Measurements from ENCODE around the gene C17orf78.
"Not testable (repeated sequence)": the region's sequence is repeated elsewhere in the genome, so short reads cannot be mapped to it uniquely, and the experiment has no call there.

Gene C17orf78

GRCh38 chr17:37375706-37376105 lies at the start of gene C17orf78:
C17orf78 (plus strand) TSS chr17:37375985; CDS start chr17:37376093, 108 bp downstream.
- no peaks in the 10 kb centered on the region for H3K27me3 Mint-ChIP-seq
- H3K9me3 Mint-ChIP-seq = no peaks in the 10 kb centered on the region
- no peak for DNase-seq (ENCODE audit: low spot score in 2 of 2)
- no peaks in the 10 kb centered on the region for H3K36me3 Mint-ChIP-seq
- H3K4me3 Mint-ChIP-seq = no peak within 1 kb of the TSS
- H3K4me1 Mint-ChIP-seq = peaks cover 4% of the 10 kb centered on the region
- H3K27ac Mint-ChIP-seq = no peak within 1 kb of the TSS
- ATAC-seq (ENCODE audit: low read depth) = no peak

GRCh38 chr17:37327341-37328090 lies 48.3 kb upstream of the C17orf78 start:
- Mint-ChIP-seq H3K36me3 (peaks cover 6% of the 10 kb centered on the region), H3K27me3 (no peaks in the 10 kb centered on the region), H3K9me3 (no peaks in the 10 kb centered on the region)

GRCh38 chr17:37338847-37339246 lies 36.9 kb upstream of the C17orf78 start:
- Mint-ChIP-seq H3K27ac (no peak overlapping the region), H3K9me3 (no peaks in the 10 kb centered on the region), H3K36me3 (peaks cover 9% of the 10 kb centered on the region), H3K4me1 (peaks cover 10% of the 10 kb centered on the region), H3K4me3 (no peak overlapping the region), H3K27me3 (no peaks in the 10 kb centered on the region)
- ATAC-seq (ENCODE audit: low read depth) = no peak
- no peak for DNase-seq (ENCODE audit: low spot score in 2 of 2)

More at GRCh38 chr17:37327341-37328090, 48.3 kb upstream of the C17orf78 start:
- Mint-ChIP-seq H3K27ac (no peak overlapping the region), H3K4me3 (no peak overlapping the region), H3K4me1 (no peaks in the 10 kb centered on the region)
- no peak for ATAC-seq (ENCODE audit: low read depth)
- no peak for DNase-seq (ENCODE audit: low spot score in 2 of 2)

GRCh38 chr17:37339321-37339720 lies 36.5 kb upstream of the C17orf78 start:
- no peak overlapping the region for H3K4me3 Mint-ChIP-seq
- DNase-seq (ENCODE audit: low spot score in 2 of 2) (no peak), ATAC-seq (ENCODE audit: low read depth) (no peak)
- H3K4me1 Mint-ChIP-seq = peaks cover 10% of the 10 kb centered on the region
- no peaks in the 10 kb centered on the region for H3K9me3 Mint-ChIP-seq
- H3K27me3 Mint-ChIP-seq = no peaks in the 10 kb centered on the region
- H3K36me3 Mint-ChIP-seq = peaks cover 9% of the 10 kb centered on the region
- H3K27ac Mint-ChIP-seq = no peak overlapping the region

GRCh38 chr17:37340804-37341203 lies 35.0 kb upstream of the C17orf78 start:
- no peaks in the 10 kb centered on the region for H3K9me3 Mint-ChIP-seq
- no peak overlapping the region for H3K27ac Mint-ChIP-seq
- no peak overlapping the region for H3K4me3 Mint-ChIP-seq
- DNase-seq (ENCODE audit: low spot score in 2 of 2) (no peak), ATAC-seq (ENCODE audit: low read depth) (no peak)
- no peaks in the 10 kb centered on the region for H3K4me1 Mint-ChIP-seq
- no peaks in the 10 kb centered on the region for H3K27me3 Mint-ChIP-seq
- peaks cover 12% of the 10 kb centered on the region for H3K36me3 Mint-ChIP-seq

GRCh38 chr17:37342589-37342988 lies 33.2 kb upstream of the C17orf78 start:
- no peak overlapping the region for H3K4me3 Mint-ChIP-seq
- no peaks in the 10 kb centered on the region for H3K9me3 Mint-ChIP-seq
- ATAC-seq (ENCODE audit: low read depth) (no peak), DNase-seq (ENCODE audit: low spot score in 2 of 2) (no peak)
- peaks cover 2% of the 10 kb centered on the region for H3K4me1 Mint-ChIP-seq
- H3K27ac Mint-ChIP-seq = no peak overlapping the region
- no peaks in the 10 kb centered on the region for H3K27me3 Mint-ChIP-seq
- H3K36me3 Mint-ChIP-seq = peaks cover 15% of the 10 kb centered on the region

- peaks cover 2% of the 10 kb centered on the region for H3K4me1 Mint-ChIP-seq
- no peaks in the 10 kb centered on the region for H3K27me3 Mint-ChIP-seq
- no peak overlapping the region for H3K4me3 Mint-ChIP-seq
- ATAC-seq (ENCODE audit: low read depth) = no peak
- H3K27ac Mint-ChIP-seq = no peak overlapping the region
- peaks cover 9% of the 10 kb centered on the region for H3K36me3 Mint-ChIP-seq
- no peak for DNase-seq (ENCODE audit: low spot score in 2 of 2)
- no peaks in the 10 kb centered on the region for H3K9me3 Mint-ChIP-seq
These were observed 31.3 kb upstream of the C17orf78 start for GRCh38 chr17:37344519-37344918.

GRCh38 chr17:37346863-37347402 lies 28.9 kb upstream of the C17orf78 start:
- H3K4me1 Mint-ChIP-seq; ATAC-seq (ENCODE audit: low read depth): not testable (repeated sequence)

GRCh38 chr17:37356796-37357569 lies 18.8 kb upstream of the C17orf78 start:
- ATAC-seq (ENCODE audit: low read depth); H3K27me3 Mint-ChIP-seq; H3K9me3 Mint-ChIP-seq; H3K4me3 Mint-ChIP-seq; H3K36me3 Mint-ChIP-seq; H3K27ac Mint-ChIP-seq; DNase-seq (ENCODE audit: low spot score in 2 of 2): not testable (repeated sequence)
- H3K4me1 Mint-ChIP-seq = peaks cover 16% of the 10 kb centered on the region

More at GRCh38 chr17:37346863-37347402, 28.9 kb upstream of the C17orf78 start:
- not testable (repeated sequence) for H3K36me3 Mint-ChIP-seq; H3K27me3 Mint-ChIP-seq; H3K4me3 Mint-ChIP-seq; DNase-seq (ENCODE audit: low spot score in 2 of 2); H3K27ac Mint-ChIP-seq; H3K9me3 Mint-ChIP-seq

- Mint-ChIP-seq H3K9me3 (no peaks in the 10 kb centered on the region), H3K36me3 (no peaks in the 10 kb centered on the region), H3K4me3 (peak overlapping the region; percentile 88), H3K27ac (peak overlapping the region; percentile 78), H3K4me1 (peaks cover 16% of the 10 kb centered on the region), H3K27me3 (no peaks in the 10 kb centered on the region)
- peak in 1 of 2 donors; percentile 0 for DNase-seq (ENCODE audit: low spot score in 2 of 2)
- no peak for ATAC-seq (ENCODE audit: low read depth)
These were observed 17.5 kb upstream of the C17orf78 start for GRCh38 chr17:37358098-37358829.

- peak; percentile 92 for ATAC-seq (ENCODE audit: low read depth)
- peak; percentile 84 to 86 for DNase-seq (ENCODE audit: low spot score in 2 of 2)
- Mint-ChIP-seq H3K4me1 (peaks cover 16% of the 10 kb centered on the region), H3K9me3 (no peaks in the 10 kb centered on the region), H3K36me3 (no peaks in the 10 kb centered on the region), H3K27me3 (no peaks in the 10 kb centered on the region), H3K27ac (peak overlapping the region; percentile 78), H3K4me3 (peak overlapping the region; percentile 88)
These were observed 16.7 kb upstream of the C17orf78 start for GRCh38 chr17:37358830-37359681.

GRCh38 chr17:37359682-37360188 lies 16.1 kb upstream of the C17orf78 start:
- H3K27ac Mint-ChIP-seq = peak overlapping the region; percentile 78
- H3K36me3 Mint-ChIP-seq = no peaks in the 10 kb centered on the region
- DNase-seq (ENCODE audit: low spot score in 2 of 2) = peak in 1 of 2 donors; percentile 0
- ATAC-seq (ENCODE audit: low read depth) = no peak
- peak overlapping the region; percentile 78 for H3K4me3 Mint-ChIP-seq
- H3K4me1 Mint-ChIP-seq = peaks cover 16% of the 10 kb centered on the region
- no peaks in the 10 kb centered on the region for H3K27me3 Mint-ChIP-seq
- H3K9me3 Mint-ChIP-seq = no peaks in the 10 kb centered on the region

GRCh38 chr17:37360632-37361031 lies 15.2 kb upstream of the C17orf78 start:
- Mint-ChIP-seq H3K36me3 (no peaks in the 10 kb centered on the region), H3K4me3 (no peak overlapping the region), H3K27me3 (no peaks in the 10 kb centered on the region), H3K27ac (no peak overlapping the region), H3K9me3 (no peaks in the 10 kb centered on the region), H3K4me1 (peaks cover 16% of the 10 kb centered on the region)
- ATAC-seq (ENCODE audit: low read depth) (no peak), DNase-seq (ENCODE audit: low spot score in 2 of 2) (no peak)
